ENCODE results near the gene MYH7B. TPM values are rescaled to one million over a fixed set of nuclear protein-coding genes. Genes with fewer than 3 reads are reported as not detected.
A peak's percentile ranks its signal among the peaks of the same experiment; 100 is the strongest.

Gene MYH7B
- total RNA-seq, 1 experiment from 2014 or later, result 0.07 TPM

DNA sequence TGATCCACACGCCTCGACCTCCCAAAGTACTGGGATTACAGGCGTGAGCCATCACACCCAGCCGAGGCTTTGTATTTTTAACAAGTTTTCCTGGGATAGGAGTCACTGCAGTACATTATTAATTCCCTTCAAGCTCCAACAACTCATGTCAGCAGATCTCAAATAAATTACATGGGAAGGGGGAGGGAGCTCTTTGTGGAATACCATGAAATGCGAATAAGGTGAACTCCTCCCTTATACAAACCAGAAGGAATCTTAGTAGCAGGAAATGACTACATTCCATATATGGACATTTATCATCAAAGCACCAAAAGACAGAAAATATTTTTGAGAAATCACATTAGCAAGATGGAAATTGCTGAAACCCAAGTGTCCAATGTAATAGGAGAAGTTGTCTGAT, 3.0 kb upstream of the MYH7B start:
- TF ChIP-seq, protein P1, sequence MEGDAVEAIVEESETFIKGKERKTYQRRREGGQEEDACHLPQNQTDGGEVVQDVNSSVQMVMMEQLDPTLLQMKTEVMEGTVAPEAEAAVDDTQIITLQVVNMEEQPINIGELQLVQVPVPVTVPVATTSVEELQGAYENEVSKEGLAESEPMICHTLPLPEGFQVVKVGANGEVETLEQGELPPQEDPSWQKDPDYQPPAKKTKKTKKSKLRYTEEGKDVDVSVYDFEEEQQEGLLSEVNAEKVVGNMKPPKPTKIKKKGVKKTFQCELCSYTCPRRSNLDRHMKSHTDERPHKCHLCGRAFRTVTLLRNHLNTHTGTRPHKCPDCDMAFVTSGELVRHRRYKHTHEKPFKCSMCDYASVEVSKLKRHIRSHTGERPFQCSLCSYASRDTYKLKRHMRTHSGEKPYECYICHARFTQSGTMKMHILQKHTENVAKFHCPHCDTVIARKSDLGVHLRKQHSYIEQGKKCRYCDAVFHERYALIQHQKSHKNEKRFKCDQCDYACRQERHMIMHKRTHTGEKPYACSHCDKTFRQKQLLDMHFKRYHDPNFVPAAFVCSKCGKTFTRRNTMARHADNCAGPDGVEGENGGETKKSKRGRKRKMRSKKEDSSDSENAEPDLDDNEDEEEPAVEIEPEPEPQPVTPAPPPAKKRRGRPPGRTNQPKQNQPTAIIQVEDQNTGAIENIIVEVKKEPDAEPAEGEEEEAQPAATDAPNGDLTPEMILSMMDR (IDR thresholded peaks at IDR 0.05; ENCODE audit: unreplicated experiment), result no peak
- H3K27ac Mint-ChIP-seq (ENCODE audit: low read depth, unreplicated experiment), result no peak overlapping the region
- peaks cover 31% of the 10 kb centered on the region for H3K36me3 Mint-ChIP-seq (ENCODE audit: insufficient read depth, unreplicated experiment)
- H3K9me3 Mint-ChIP-seq (ENCODE audit: unreplicated experiment), result no peaks in the 10 kb centered on the region
- no peak for DNase-seq (ENCODE audit: unreplicated experiment)
- ChIA-PET CTCF (interaction anchor here (0.7 to 13.1 kb wide), 5 partner anchors 14 to 144 kb away, joined by 3 to 279 read pairs (median 4); partner anchors contain the start of genes ACSS2 and GGT7), POLR2A (interaction anchor here (0.7 to 4.2 kb wide), 5 partner anchors 8 to 84 kb away, joined by 3 to 32 read pairs (median 3); partner anchors contain the start of gene ACSS2)
- no peaks in the 10 kb centered on the region for H3K27me3 Mint-ChIP-seq (ENCODE audit: insufficient read depth, unreplicated experiment)
- BruUV-seq (replicated peaks), result no TSS peak
- intact Hi-C loops (cut with micrococcal nuclease), result no loop called here
- H3K4me3 Mint-ChIP-seq (ENCODE audit: unreplicated experiment), result no peak overlapping the region
- peaks cover 28% of the 10 kb centered on the region for H3K4me1 Mint-ChIP-seq (ENCODE audit: insufficient read depth, unreplicated experiment)

DNA sequence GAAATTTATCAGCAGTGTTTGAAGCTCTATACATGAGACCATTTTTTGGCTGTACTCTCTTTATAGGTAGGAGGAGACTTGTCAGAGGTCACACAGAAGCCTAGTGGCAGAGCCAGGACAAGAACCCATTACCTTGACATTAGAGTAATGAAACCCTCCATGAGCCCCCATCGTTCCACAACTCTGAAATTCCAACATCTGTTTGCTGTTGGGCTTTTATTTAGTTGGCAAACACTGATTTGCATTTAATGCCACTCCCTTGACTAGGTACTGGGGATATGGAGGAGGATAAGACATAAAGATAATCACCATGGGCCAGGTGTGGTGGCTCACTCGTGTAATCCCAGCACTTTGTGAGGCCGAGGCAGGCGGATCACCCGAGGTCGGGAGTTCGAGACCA, 1.7 kb upstream of the MYH7B start:
- Mint-ChIP-seq H3K27me3 (ENCODE audit: insufficient read depth, unreplicated experiment) (no peaks in the 10 kb centered on the region), H3K36me3 (ENCODE audit: insufficient read depth, unreplicated experiment) (peaks cover 24% of the 10 kb centered on the region), H3K4me1 (ENCODE audit: insufficient read depth, unreplicated experiment) (peaks cover 28% of the 10 kb centered on the region), H3K27ac (ENCODE audit: low read depth, unreplicated experiment) (peak overlapping the region; percentile 97), H3K9me3 (ENCODE audit: unreplicated experiment) (no peaks in the 10 kb centered on the region), H3K4me3 (ENCODE audit: unreplicated experiment) (peak overlapping the region; percentile 95)
- TF ChIP-seq, protein P1 (IDR thresholded peaks at IDR 0.05; ENCODE audit: unreplicated experiment), result no peak
- no peak for DNase-seq (ENCODE audit: unreplicated experiment)
- ChIA-PET CTCF (interaction anchor here (13.1 kb wide), 1 partner anchor 82 kb away, joined by 279 read pairs; the partner anchor contains the start of genes ACSS2 and GGT7), POLR2A (interaction anchor here (6.3 kb wide), 1 partner anchor 78 kb away, joined by 116 read pairs; the partner anchor contains the start of gene ACSS2)
- no TSS peak for BruUV-seq (replicated peaks)
- intact Hi-C loops (cut with micrococcal nuclease), result no loop called here

GRCh38 chr20:34954904-34955230, 801 bp upstream of the MYH7B start:
- intact Hi-C loops (cut with micrococcal nuclease), result loop anchor here (1.0 to 5.0 kb wide), 2 partner anchors 81 to 123 kb away; no protein-coding TSS in a partner anchor
- Mint-ChIP-seq H3K27ac (ENCODE audit: low read depth, unreplicated experiment) (peak overlapping the region; percentile 97), H3K4me3 (ENCODE audit: unreplicated experiment) (peak overlapping the region; percentile 95), H3K36me3 (ENCODE audit: insufficient read depth, unreplicated experiment) (peaks cover 15% of the 10 kb centered on the region), H3K4me1 (ENCODE audit: insufficient read depth, unreplicated experiment) (peaks cover 25% of the 10 kb centered on the region), H3K27me3 (ENCODE audit: insufficient read depth, unreplicated experiment) (no peaks in the 10 kb centered on the region), H3K9me3 (ENCODE audit: unreplicated experiment) (no peaks in the 10 kb centered on the region)
- peak; percentile 51 for DNase-seq (ENCODE audit: unreplicated experiment)
- POLR2A ChIA-PET, result interaction anchor here (0.6 to 6.3 kb wide), 14 partner anchors 9 to 129 kb away, joined by 3 to 116 read pairs (median 6); partner anchors contain the start of genes ACSS2, GGT7 and NCOA6
- CTCF ChIA-PET, result interaction anchor here (0.6 to 13.1 kb wide), 9 partner anchors 8 to 96 kb away, joined by 3 to 279 read pairs (median 6); partner anchors contain the start of genes ACSS2 and GGT7
- no TSS peak for BruUV-seq (replicated peaks)
- TF ChIP-seq, protein P1 (IDR thresholded peaks at IDR 0.05; ENCODE audit: unreplicated experiment), result no peak

- intact Hi-C loops (cut with micrococcal nuclease), result loop anchor here (5.0 kb wide), 1 partner anchor 124 kb away; no protein-coding TSS in a partner anchor
- Mint-ChIP-seq H3K36me3 (ENCODE audit: insufficient read depth, unreplicated experiment) (peaks cover 7% of the 10 kb centered on the region), H3K4me3 (ENCODE audit: unreplicated experiment) (peak overlapping the region; percentile 95), H3K4me1 (ENCODE audit: insufficient read depth, unreplicated experiment) (peaks cover 21% of the 10 kb centered on the region), H3K27me3 (ENCODE audit: insufficient read depth, unreplicated experiment) (no peaks in the 10 kb centered on the region), H3K9me3 (ENCODE audit: unreplicated experiment) (no peaks in the 10 kb centered on the region), H3K27ac (ENCODE audit: low read depth, unreplicated experiment) (peak overlapping the region; percentile 97)
- ChIA-PET POLR2A (interaction anchor here (0.6 to 6.3 kb wide), 22 partner anchors 8 to 308 kb away, joined by 3 to 116 read pairs (median 4); partner anchors contain the start of genes ACSS2, EDEM2, GGT7 and NCOA6), CTCF (interaction anchor here (0.5 to 13.1 kb wide), 22 partner anchors 10 to 1002 kb away, joined by 3 to 279 read pairs (median 4); partner anchors contain the start of genes ACSS2 and GGT7)
- DNase-seq (ENCODE audit: unreplicated experiment), result no peak
- no TSS peak for BruUV-seq (replicated peaks)
- TF ChIP-seq, protein P1 (IDR thresholded peaks at IDR 0.05; ENCODE audit: unreplicated experiment), result no peak
Measured at GRCh38 chr20:34956041-34956458, 382 bp downstream of the MYH7B start.
